HL-60/S4 (cell line): ENCODE data around the gene HOXA1.

Experiments used
- in situ Hi-C: fragments of 300-500 bp; cut with MboI; formaldehyde crosslinking; loops from 2 replicates; pipeline ENCODE4 v1.14.3; 2022; ENCODE audit warnings: low sequenced_read_pairs

The HOXA1 gene

DNA sequence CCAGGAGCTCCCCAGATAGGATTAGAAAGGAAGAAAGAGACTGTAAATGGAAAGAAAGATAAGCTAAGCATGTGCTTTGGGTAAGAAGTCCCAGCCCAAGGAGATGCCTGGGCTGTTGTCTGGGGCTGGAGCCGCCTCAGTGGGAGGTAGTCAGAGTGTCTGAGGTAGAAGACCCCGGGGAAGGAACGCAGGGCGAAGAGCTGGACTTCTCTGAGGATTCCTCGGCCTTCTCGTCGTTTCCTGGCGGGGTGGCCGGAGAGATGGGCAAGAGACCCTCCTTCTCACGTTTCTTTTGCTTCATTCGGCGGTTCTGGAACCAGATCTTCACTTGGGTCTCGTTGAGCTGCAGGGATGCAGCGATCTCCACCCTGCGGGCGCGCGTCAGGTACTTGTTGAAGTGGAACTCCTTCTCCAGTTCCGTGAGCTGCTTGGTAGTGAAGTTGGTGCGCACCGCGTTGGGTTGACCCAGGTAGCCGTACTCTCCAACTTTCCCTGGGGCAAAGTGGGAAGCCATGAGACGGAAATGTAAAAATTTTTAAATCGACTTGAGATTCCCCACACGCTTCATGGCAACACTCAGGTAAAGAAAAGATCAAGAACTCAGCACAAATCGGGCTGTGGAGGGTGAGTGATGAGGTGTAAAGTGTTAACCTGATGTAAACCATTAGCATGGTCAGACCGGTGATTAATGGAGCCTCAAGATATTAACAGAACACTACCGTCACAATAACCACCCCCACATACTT lies 1.3 kb downstream of the HOXA1 start:
- in situ Hi-C loops: no loop called here

DNA sequence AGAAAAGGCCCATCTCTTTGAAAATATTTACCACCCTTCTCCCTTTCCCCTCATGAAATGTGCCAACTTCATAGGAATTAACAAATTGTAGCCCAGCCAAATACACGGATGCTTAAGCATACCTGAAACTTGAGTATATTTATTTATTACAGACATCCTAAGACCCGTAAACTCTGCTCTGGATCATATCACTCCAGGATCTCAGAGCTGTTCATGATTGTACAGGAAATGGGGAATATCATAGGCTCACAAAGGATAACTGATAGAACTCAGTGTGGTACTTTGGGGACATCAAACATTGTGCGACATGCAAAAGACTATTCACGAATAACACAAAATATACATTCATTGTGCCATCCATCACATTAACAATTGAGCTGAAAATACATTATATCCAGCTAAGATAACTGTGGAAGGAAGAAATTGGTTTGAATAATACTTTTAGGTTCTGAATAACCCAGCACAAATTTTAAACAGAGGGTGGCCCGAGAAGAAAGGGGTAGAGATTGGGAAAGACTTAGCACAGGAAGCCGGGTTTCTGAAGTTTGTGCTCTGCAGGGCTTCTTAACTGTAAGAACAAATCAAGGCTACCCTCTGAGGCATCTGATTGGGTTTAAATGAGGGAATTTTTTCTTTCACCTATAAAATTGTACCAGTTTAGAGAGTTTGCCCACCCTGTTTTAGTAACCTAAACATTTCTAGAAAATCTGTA lies 2.5 kb downstream of the HOXA1 start:
- in situ Hi-C loops: no loop called here

- in situ Hi-C loops: no loop called here
Measured at GRCh38 chr7:27092819-27093110, 3.0 kb downstream of the HOXA1 start.

- in situ Hi-C loops: no loop called here
Measured at GRCh38 chr7:27091941-27092818, 3.6 kb downstream of the HOXA1 start.

DNA sequence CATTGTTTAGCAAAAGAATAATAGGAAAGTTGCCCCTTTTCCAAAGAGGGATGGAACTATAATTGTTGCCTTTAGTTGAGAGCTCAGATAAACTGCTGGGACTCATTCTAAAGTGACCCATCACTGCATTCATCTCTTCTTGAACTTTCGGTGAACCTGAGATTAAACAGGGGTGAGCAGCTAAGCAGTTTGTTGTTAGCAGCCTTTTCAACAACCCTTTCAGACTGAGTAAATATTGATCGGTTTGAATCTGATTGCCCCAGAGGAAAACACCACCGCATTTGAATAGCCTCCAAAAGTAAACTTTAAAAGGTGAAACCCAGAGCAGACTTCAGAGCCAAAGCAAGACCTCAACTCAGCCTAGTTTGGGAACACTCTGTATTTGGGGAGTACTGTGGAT lies 4.7 kb downstream of the HOXA1 start:
- in situ Hi-C loops: no loop called here

DNA sequence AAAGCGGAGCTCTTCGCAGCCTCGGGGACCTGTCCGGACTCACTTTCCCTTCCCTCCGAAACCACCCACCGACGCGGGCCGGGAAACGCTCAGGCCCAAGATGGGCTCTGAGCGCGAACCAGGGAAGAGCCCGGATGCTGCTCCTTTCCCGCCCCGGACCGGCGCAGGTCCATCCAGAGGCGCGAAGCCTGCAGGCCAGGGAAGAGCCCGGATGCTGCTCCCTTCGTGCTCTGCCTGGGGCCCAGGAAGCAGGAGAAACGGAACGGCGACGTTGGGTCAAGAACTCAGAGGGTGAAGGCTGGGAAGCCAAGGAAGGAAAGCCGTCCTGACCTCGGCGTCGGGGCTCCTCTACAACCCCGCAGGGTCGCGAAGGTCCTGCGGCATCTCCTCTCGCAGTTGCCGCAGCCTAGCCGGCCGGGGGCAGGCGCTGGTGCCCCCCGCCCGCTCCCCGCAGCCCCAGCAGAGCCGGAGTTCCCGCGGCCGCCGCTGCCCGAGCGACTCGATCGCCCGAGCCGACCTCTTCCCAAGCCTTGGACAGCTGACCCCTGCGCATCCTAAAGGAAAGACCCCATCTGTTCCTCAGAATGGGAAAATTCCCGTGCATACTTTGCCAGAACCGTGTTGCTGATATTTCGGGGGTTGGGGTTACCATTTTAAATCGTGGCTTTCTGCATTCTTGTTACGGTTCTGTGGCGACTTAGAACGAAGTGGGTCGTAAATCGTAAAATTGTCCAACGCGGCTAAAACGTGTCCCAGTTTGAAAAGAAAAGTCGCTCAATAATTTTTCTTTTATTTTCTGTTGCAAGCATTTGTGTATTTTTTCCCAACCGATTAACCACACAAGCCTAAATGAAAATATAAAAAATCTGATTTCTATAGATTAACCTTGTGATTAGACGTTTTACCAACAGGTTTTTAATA lies 7.5 kb downstream of the HOXA1 start:
- in situ Hi-C loops: no loop called here

DNA sequence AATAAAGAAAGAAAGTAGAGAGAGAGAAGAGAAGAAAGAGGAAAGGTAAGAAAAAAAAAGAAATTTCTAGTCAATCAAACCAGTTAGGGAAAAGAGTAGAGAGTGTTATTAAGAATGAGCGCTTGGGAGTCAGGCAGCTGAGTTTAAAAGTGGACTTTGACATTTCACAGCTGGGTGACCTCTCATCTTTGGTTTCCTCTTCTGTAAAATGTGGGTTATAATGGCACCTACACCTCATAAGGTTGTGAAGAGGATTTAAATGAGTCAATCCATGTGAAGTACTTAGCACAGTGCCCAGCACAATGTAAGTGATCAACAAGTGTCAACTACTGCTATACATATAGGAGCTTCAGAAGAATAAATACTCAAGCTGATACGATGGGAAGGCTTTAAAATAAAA lies 12.2 kb downstream of the HOXA1 start:
- in situ Hi-C loops: no loop called here

DNA sequence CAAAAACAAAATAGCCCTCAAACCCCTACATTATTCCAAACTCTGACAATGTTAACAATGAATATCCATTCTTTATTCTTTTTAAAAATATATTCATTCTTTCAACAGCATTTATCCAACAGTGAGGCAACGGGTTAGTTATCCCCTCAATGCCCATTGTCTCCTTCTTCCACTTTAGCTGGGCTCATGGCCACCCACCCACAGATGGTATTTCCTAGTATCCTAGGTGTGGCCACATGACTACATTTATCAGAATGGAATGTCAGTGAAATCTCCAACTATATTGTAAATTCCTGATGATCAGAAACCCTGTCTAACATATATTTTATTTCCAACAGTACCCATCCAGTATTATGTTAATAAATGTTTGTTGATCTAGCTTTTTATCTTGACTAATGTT lies 13.6 kb downstream of the HOXA1 start:
- in situ Hi-C loops: no loop called here

- in situ Hi-C loops: no loop called here
Measured at GRCh38 chr7:27080844-27081436, 14.9 kb downstream of the HOXA1 start.

GRCh38 chr7:27079234-27079975 lies 16.4 kb downstream of the HOXA1 start:
- in situ Hi-C loops: no loop called here

GRCh38 chr7:27078616-27079233 lies 17.1 kb downstream of the HOXA1 start:
- in situ Hi-C loops: no loop called here

DNA sequence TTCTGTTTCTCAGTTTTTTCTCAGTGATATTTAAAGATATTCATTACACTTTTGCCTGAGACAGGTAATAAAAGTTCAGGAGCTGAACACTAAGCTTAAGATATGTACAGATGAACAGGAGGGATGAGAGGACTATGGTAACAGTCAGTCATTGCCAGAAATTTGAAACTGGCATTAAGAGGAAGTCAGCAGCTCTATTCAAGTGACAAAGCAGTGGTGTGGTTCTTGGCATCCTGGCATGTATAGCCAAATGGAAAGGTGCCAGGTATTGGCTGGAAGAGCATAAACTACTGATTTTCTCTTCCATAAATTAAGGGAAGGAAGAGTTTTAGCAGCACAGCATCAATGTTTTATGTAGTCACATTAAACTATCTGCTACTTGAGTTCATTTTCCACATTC lies 22.7 kb downstream of the HOXA1 start:
- in situ Hi-C loops: no loop called here

- in situ Hi-C loops: no loop called here
Measured at GRCh38 chr7:27071622-27072390, 24.0 kb downstream of the HOXA1 start.

DNA sequence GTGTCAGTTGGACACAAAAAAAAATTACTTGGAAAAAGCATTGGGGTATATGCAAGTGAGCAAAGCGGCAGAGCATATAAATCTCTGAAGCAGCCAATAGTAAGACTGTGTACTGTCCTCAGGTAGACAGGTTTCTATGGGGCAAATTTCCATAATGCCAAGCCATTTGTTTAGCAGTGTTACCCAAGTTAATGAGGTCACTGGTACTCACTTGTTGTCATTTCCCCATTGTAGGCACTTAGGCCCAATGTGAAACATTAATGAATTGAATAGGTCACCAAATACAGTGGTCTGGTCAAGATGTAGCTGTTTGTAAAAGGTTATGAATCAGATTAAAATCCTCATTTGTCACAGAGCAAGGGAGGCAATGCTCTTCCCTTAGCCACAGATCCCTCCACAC lies 27.5 kb downstream of the HOXA1 start:
- in situ Hi-C loops: no loop called here

DNA sequence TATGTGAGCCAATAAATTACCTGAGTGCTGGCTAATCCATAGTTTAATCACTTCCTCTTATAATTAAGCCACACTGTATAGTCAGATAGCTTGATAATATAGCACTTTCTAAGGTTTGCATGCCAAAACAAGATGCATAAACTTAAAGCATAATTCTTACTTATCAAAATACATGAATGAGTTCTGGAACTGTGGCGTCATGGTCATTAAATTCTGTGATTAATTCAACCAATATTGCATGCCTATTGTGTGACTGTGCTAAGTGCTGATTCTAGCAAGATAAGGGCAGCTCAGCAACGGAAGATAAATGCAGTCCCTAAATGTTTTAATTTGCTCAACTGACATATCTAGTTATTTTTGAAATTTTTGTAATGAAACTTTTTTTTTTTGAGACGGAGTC lies 29.7 kb downstream of the HOXA1 start:
- in situ Hi-C loops: no loop called here

DNA sequence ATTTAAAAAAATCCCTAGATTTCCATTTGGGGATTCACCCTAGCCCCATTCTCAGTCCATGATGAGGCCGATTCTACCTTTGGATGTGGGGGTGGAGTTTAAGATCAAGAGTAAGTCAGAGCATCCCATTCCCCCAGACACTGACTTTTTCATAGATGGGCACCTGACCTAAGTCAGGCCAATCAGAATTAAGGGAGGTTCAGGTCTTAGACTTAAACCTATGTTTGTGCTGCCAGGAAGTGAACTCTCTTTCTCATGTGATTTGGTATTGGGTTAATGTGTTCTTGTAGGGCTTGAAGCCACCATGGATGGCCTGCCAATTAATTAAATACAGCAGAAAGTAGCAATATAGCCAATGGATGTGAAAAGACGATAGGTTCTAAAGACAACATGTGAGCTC lies 30.1 kb downstream of the HOXA1 start:
- in situ Hi-C loops: no loop called here

DNA sequence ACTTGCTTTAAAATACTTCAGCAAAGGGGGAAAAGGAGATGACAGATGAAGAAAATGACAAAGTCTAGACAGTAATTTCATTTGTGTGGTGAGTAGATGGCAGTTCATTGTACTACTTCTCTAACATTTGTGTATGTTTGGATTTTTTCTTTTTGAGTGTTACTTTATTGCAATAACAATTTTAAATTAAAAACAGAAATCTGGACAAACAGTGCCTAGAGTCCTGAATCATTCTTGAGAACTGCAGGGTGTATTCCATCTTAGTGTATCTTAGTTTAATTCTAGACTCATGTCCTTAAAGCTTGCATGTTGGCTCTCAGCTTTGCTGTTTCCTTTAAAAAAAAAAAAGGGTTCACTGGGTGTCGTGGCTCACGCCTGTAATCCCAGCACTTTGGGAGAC lies 31.1 kb downstream of the HOXA1 start:
- in situ Hi-C loops: no loop called here

GRCh38 chr7:27064159-27064558 lies 31.6 kb downstream of the HOXA1 start:
- in situ Hi-C loops: no loop called here

DNA sequence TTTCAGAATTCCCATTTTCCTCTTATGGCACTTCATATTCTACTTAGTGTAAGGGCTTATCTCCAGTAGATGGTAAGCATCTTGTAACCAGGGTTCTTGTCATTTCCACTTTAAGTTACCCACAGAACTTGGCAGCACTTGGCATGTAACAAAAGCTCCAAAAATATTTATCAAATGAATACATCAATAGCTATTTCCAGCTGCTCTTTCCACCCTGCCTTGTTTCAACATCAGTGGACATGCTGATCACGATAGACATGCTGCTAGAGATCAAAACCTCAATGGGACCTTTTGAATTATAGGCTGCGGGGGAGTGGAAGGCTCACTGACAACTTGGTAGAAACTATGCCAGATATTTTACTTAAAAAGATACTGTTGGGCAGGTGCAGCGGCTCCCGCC lies 32.9 kb downstream of the HOXA1 start:
- in situ Hi-C loops: no loop called here
